Left ventricle myocardium superior (tissue), 1 donor: ENCODE data around the gene OR2H2. TPM values are rescaled to one million over a fixed set of nuclear protein-coding genes. Genes with fewer than 3 reads are reported as not detected.

ENCODE experiments used
- ATAC-seq: fragments of 200-7000 bp; cut with Tn5 transposase; one replicate; pipeline ENCODE4 v1.9.1; 2020; ENCODE audit warnings: mild to moderate bottlenecking, moderate library complexity
- DNase-seq: peaks from one replicate; pipeline ENCODE4 v3.0.0-alpha.2; 2020
- intact Hi-C: fragments of 100-400 bp; cut with micrococcal nuclease; formaldehyde crosslinking; loops from one replicate; pipeline ENCODE4 v1.11.0; 2022
- total RNA-seq: library from RNA; stranded (reverse); fragmentation: NEBNext Ultra II Directional; extraction: Animal tissue kit (Norgen Biotek cat#: 25700); gene quantifications from one replicate; pipeline ENCODE4 v1.2.1, GENCODE V29; 2021
- donor health status: DM: no; HTN: yes; CAD: no; lungs with severe emphysema.

Gene OR2H2
- total RNA-seq, 1 donor from 2014 or later, result not detected

GRCh38 chr6:29589423-29590048, 4.6 kb downstream of the OR2H2 start:
- DNase-seq, result no peak
- peak; percentile 57 for ATAC-seq

DNA sequence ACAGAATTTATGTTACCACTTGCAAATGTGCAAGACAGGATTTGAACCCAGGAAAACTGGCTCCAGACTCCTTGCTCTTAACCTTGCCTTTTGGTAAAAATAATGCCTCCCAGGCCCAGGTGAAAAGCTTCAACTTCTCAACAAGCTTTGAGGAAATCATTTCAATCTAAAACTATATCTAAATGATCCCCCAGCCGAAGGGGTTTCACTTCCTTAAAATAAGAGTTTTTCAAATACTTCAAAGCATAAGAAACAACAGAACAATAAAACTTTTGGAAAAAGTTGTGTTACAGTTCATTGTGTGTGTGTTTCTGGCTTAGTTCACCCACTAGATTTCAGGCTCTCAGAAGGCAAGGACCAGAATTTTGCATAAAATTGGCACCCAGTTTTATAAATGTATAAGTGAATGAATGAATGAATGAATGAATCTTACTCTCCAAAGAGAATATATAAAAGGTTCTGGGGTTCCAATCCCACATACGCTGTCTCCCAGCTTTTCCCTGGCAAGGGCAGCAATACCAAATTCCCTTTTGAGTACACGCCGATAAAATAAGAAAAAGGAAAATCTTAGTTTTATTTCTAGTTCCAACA, 5.4 kb downstream of the OR2H2 start:
- intact Hi-C loops, result no loop called here
- DNase-seq (no peak), ATAC-seq (no peak)

More at GRCh38 chr6:29589423-29590048, 4.6 kb downstream of the OR2H2 start:
- intact Hi-C loops, result loop anchor here (10.0 kb wide), 1 partner anchor 905 kb away; no protein-coding TSS in a partner anchor

- no peak for ATAC-seq
- intact Hi-C loops, result no loop called here
- DNase-seq, result no peak
Observed at GRCh38 chr6:29591677-29592076, 6.8 kb downstream of the OR2H2 start.

DNA sequence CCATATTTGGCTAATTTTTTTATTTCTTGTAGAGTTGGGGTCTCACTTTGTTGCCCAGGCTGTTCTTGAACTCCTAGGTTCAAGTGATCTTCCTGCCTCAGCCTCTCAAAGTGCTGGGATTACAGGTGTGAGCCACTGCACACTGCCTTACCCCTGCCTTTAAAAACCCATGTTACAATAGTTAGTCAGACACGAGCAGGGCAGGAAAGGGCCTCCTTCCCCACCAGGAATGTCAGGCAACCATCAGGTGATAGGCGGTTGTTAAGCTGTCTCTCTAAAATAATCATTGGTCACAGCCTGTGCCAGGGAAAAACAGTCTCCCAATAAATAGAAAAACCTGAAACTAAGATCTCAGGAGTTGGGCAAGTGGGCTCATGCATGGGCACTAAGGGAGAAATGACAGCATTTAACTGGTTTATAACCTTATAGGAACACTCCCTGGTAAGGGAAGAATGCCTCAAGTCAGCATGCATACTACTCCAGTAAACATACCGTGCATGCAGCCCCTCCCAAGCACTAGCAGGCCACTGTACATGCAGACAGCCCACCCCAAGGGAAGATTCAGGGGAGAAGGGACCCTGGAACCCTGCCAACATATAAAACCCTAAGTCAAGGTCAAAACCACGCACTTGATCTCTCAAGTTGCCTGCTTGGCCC, 8.4 kb downstream of the OR2H2 start:
- no peak for DNase-seq
- ATAC-seq, result no peak
- intact Hi-C loops, result no loop called here

DNA sequence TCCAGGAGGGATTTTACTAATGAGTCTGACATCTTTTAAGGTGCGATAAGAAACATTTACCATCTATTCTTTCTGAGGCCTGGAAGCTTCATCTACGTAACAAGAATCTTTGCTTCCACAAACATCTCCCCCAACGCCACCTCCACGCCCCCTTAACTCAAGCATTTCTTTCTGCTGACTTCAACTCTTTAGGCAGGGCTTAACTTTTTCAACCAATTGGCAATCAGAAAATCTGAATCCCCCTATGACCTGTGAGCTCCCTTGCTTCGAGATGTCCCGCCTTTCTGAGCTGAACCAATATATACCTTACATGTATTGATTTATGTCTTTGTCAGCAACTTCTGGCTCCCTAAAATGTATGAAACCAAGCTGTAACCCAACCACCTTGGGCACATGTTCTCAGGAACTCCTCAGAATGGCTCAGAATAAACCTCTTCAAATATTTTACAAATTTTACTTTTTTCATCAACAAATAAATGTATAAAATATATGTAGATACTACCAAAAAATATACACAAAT, 11.5 kb downstream of the OR2H2 start:
- intact Hi-C loops, result no loop called here
- ATAC-seq (no peak), DNase-seq (no peak)

DNA sequence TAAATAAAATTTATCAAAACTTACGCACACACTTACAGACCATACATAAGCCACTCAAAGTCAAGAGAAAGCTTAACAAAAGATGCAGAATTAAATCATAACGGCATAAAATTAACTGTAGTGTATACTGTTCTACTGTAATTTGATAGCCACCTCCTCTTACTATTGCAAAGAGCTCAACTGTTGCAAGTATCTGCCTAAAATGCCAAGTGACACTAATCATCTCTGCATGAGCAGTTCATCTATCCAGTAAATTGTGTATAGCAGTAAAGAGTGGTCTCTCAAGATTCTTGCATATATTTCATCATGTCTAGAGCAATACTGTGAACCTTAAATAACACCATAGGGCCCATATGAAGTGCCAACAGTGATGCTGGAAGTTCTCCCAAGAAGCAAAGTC, 12.3 kb downstream of the OR2H2 start:
- ATAC-seq, result no peak
- intact Hi-C loops, result no loop called here

GRCh38 chr6:29598172-29598747, 13.3 kb downstream of the OR2H2 start:
- intact Hi-C loops, result no loop called here
- ATAC-seq (no peak), DNase-seq (no peak)

More for the DNA sequence above, 12.3 kb downstream of the OR2H2 start:
- no peak for DNase-seq

- ATAC-seq, result no peak
Observed at GRCh38 chr6:29602564-29603361, 17.8 kb downstream of the OR2H2 start.

DNA sequence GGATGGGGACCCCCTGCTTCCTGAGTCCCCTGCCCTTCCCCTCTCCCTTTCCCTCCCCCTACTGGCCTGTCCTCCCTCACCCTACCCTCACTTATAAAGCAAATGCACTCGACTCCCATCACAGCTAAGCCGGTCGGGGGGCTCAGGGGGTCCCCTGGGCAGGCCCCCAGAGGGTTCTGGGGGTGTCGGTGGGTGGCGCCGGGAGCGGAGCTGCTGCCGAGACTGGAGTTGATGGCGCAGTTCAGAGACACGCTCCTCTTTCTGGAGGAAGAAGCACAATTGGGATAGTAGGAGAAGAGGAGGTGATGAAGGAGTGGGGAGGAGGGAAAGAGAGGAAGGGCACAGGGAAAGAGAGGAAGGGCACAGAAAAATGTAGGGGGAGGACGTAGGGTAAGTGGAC, 18.5 kb downstream of the OR2H2 start:
- intact Hi-C loops, result no loop called here
- DNase-seq (no peak), ATAC-seq (no peak)

More at GRCh38 chr6:29602564-29603361, 17.8 kb downstream of the OR2H2 start:
- DNase-seq, result no peak
- intact Hi-C loops, result no loop called here

- DNase-seq, result no peak
- no peak for ATAC-seq
- intact Hi-C loops, result no loop called here
Observed at GRCh38 chr6:29603930-29604329, 19.0 kb downstream of the OR2H2 start.

DNA sequence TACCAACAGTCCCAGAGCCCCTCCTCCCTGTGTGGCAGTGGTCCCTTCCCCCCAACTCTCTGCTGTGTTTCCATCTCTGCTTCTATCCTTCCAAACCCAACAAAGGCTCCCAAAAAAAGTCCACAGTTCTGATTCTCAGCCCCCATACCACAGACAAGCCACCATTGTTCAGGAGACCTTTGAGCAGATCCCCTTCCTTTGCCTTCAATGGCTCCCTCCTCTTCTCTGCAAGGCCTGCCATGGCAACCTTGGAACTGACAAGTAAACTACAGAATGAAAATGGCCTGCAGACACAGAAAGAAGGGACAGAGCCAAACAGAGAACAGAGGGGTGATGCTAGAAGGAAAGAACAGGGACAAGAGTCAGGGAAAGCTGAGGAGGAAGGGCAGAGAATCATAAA, 23.2 kb downstream of the OR2H2 start:
- no peak for DNase-seq
- no peak for ATAC-seq
- intact Hi-C loops, result no loop called here

- ATAC-seq (no peak), DNase-seq (no peak)
- intact Hi-C loops, result no loop called here
Observed at GRCh38 chr6:29610540-29610939, 25.6 kb downstream of the OR2H2 start.

DNA sequence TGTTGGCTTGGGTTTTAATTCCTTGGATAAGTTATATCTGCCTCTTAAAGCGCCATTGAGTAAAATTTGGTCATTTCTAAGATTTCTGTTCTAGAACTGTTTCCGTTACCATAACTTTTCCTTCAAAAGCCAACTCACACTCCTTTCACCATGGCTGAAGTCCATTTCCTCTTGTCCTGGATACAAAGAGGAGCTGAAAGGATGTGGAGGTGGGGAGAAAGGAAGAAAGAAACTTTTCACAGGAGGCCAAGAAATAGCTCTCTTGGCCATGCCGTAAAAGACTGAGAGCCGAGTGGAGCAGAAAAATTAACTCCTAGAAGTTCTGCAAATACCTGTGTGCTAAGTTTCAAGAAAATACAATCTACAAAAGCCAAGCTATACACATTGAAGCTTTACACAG, 26.5 kb downstream of the OR2H2 start:
- ATAC-seq (no peak), DNase-seq (no peak)
- intact Hi-C loops, result no loop called here

GRCh38 chr6:29617782-29618554, 33.0 kb downstream of the OR2H2 start:
- intact Hi-C loops, result no loop called here
- ATAC-seq, result no peak
- no peak for DNase-seq

DNA sequence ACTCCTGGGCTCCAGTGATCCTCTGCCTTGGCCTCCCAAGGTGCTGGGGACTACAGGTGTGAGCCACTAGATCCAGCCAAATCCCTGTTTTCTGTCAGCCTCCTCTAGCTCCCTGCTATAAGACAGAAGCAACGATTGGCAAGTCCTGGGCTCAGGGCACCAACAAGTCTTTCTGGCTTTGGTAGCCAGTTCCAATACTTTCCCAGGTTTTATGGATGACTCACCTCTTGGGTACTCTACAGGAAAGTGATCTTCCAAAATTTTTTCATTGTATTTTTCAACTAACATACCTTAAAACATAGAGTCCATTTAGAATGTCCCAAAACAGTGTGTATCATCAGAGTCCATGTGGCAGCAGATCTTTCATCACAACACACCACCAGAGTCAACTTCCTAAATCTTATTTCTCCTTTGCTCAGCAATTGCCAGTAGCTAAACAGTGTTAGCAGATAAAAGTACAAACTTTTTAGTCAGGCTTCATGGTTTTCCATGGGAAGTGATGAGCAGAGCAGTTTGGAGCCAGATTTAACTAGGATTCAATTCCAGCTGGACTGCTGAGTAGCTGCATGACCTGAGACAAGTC, 34.7 kb downstream of the OR2H2 start:
- intact Hi-C loops, result no loop called here
- ATAC-seq, result no peak
- DNase-seq, result no peak

GRCh38 chr6:29620630-29621029, 35.7 kb downstream of the OR2H2 start:
- intact Hi-C loops, result no loop called here
- ATAC-seq (no peak), DNase-seq (no peak)

GRCh38 chr6:29624520-29624961, 39.6 kb downstream of the OR2H2 start:
- DNase-seq, result no peak
- no peak for ATAC-seq
- intact Hi-C loops, result no loop called here

DNA sequence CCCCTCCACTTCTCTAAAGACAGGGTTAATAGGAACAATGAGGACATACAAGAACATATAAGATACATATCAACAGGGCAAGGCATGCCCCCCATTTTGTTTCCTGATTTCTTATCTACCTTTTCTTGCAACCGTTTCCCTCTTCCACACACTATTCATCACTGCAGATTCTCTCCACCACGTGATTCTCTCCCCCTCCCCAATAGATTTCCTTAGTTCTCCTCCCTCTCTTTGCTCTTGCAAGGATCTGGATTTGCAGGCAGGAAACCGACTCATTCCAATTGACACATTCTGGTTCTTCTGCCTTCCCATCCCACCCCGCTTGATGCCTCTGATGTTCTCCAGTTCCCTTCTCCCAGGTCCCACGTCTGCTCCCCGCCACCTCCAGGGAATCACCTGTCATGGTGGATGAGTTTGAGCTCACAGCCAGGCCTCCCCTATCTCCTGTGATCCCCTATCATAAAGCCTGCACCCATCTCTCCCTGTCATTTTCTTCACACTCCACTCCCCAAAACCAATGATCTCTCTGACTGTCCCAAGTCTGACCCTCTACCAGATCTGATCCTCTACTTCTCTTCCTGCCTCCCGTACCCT, 40.5 kb downstream of the OR2H2 start:
- intact Hi-C loops, result no loop called here
- no peak for DNase-seq
- no peak for ATAC-seq
